Amygdala (tissue), 56 donors: ENCODE results near the gene SLC25A44.

Experiments
- DNase-seq, 56 donors: peaks; one replicate each; lab custom pipeline; 2025; lab: John Stamatoyannopoulos, UW

SLC25A44 gene, protein sequence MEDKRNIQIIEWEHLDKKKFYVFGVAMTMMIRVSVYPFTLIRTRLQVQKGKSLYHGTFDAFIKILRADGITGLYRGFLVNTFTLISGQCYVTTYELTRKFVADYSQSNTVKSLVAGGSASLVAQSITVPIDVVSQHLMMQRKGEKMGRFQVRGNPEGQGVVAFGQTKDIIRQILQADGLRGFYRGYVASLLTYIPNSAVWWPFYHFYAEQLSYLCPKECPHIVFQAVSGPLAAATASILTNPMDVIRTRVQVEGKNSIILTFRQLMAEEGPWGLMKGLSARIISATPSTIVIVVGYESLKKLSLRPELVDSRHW

DNA sequence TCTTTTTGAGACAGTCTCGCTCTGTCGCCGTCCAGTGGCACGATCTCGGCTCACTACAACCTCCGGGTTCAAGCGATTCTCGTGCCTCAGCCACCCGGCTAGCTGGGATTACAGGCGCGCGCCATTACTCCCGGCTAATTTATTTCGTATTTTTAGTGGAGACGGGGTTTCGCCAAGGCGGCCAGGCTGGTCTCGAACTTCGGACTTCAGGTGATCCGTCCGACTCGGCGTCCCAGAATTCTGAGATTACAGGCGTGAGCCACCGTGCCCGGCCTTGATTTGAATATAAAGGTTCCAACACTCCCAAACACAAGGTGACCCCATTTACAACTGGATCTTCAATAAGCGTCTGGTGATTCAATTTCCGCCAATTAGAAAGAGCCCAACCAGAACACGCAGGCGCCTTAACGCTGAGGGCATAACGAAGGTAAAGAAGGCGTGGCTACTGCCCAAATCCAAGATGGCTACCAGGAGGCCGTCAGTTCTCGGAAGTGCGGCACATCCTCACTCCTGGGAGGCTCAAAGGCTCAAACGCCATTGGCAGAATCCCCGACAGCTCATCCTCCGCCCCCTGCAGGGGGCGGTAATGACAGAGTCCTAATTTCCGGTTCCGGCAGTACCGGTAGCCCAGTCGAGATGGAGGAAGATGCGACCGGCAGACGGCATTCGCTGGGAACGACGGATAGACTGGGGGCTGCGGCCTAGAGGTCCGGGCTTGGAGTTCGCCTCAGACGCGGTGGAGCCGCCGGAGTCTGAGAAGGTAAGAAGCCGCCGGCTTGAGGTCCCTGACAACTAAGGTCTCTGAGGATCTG lies at the start of gene SLC25A44:
Gene SLC25A44, plus strand, starts transcription at position 617 of the 812 bp plus-strand sequence. CDS start 5,744 bp downstream, outside the sequence.
- DNase-seq: peak; percentile 70 to 99 (median 96)

DNA sequence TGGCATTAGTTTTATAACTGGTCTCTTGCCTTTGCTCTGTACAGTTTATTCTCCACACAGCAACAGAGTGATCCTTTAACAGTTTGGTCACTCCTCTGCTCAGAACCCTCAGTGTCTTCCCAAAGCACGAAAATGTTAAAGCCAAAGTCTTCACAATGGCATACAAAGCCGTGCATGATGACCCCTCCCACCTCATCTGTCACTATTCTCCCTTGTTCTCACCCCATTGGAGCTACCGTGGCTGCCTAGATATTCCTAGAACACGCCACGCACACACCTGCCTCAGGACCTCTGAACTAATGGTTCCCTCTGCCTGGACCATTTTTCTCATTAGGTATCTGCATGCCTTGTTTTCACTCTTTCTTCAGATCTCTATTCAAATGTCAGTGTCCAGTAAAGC lies 49.2 kb upstream of the SLC25A44 start:
- DNase-seq: no peak

DNA sequence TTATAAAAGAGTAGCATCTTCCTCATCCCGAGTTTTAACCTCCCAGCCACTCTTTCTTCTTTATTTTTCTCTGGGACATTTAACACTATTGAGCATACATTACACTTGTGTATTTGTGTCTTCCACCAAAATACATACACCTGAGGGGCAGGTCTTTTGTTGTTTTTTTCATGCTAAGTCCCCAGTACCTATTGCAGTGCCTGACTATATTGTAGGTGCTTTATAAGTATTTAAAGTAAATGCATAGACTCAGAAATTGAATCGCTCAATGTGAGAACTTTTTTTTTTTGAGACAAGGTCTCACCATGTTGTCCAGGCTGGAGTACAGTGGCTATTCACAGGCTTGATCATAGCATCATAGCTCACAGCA lies 48.3 kb upstream of the SLC25A44 start:
- DNase-seq: no peak

DNA sequence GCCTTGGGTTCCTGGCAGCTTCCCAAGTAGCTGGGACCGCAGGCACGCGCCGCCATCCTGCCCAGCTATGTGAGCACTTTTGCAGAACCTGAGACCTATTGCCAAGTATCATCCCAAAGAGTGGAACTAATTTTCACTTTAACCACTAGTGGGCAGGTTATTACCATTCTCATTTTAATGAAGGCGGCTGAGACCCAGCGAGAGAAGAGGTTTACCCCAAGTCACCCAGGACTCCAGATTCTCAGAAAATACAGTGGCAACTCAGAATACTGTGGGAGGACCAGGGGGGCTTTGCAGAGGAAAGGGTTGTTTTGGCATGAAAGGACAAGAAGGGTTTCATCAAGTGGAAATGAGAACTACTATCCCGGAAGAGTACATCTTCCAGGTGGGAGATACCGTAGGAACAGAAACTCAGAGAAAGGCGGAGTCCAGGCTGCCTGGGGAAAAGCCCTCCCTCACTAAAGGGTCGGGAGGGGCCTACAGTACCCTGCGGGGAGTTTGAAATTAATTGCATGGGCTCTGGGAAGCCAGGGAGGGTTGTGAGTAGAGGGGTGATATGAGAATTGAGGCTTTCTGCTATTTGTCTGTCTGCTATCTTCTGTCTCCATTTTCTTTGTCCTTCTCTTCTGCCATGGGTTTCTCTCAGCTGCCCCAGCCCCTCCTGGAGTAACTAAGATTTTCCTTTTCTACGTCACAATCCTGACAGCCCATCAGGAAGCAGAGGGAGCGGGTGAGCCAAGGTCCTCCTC lies 47.7 kb upstream of the SLC25A44 start:
- DNase-seq: peak in 18 of 56 donors; percentile 17 to 76 (median 36)

DNA sequence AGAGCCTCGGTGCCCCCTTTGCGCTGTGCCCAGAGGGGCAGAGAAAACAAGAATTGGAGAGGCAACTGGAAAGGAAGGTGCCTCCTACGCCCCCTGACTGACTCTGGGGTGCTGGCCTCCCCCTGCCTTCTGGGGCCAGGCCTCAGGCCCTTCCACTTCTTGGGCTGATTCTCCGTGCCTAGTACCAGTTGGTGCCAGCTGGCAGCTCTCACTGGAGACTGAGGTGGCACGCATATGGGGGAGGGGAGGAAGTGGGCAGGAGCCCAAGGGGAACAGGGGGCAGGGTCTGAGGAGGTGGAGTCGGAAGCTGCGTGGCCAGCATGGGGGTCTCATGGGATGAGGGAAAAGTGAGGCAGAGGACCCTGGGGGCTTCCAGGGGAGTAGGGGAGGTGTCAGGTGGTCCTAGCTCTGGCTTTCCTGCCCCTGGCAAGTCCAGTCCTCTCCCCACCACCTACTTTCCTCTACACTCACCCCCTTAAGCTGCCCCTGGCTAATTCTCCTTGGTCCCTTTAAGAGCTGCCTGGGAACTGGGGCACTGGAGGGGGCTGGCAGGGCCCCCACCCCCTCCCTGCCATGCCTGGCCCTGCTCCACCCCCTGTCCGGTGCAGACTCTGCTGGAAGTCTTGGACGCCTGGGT lies 47.0 kb upstream of the SLC25A44 start:
- DNase-seq: peak in 39 of 56 donors; percentile 18 to 74 (median 50)

DNA sequence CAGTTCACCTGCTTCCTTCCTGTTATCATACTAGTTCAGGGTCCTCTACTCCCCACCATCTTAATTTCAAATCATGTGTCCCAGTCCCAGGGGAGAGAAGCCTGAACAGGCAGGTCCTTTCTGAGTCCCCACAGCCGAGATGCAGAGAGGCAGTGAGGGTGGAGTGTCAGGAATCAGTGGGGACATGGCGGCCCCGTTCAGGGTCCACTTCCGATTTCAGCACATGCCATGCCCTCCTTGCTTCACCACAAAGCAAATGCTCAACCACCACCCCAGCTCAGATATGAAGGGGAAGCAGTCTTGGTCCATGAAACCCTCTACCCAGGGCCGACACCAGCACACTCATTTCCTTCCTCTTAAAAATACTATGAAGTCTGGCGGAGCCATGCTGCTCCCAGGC lies 45.7 kb upstream of the SLC25A44 start:
- DNase-seq: peak in 1 of 56 donors; percentile 15

DNA sequence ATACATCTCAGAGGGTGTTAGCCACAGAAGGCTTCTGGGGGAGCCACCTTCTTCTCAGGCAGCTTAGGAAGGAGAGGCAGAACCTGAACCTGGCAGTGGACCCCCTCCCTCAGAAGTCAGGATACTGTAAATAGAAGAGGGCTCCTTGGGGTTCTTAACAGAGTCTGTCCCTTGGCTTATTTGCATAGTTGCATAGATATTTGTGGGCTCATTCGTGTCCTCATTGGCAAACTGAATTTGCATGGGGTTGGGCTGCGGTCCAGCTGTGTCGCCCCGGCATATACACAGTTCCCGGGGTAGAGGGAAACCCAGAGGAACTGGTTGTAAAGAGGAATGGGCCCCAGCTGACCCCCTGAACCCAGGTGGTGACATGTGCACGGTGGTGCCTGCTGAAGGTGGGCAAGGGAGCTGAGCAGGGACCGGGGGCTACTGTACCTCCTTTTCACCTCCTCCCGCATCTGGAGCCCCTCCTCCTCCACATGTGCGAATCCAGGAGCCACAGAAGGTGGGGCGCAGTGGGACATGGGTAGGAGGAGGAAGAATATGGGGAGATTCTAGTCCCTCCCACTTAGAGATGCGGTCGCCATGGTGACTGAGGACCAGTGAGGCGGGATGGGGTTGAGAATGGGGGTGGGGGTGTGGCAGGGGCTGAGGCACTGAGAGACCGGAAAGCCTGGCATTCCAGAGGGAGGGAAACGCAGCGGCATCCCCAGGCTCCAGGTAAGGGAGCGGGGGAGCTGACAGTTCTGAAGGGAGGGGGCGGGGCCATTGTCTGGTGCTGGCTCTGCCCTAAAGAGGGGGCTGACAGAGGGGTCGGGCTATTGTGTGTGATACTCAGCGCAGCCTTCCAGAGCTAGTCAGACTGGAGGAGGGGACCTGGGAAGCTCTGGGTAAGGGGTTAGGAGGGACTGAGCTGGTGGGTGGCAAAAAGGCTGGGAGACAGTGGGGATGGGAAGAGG lies 44.3 kb upstream of the SLC25A44 start:
- peak in 16 of 56 donors; percentile 21 to 64 (median 34) for DNase-seq

DNA sequence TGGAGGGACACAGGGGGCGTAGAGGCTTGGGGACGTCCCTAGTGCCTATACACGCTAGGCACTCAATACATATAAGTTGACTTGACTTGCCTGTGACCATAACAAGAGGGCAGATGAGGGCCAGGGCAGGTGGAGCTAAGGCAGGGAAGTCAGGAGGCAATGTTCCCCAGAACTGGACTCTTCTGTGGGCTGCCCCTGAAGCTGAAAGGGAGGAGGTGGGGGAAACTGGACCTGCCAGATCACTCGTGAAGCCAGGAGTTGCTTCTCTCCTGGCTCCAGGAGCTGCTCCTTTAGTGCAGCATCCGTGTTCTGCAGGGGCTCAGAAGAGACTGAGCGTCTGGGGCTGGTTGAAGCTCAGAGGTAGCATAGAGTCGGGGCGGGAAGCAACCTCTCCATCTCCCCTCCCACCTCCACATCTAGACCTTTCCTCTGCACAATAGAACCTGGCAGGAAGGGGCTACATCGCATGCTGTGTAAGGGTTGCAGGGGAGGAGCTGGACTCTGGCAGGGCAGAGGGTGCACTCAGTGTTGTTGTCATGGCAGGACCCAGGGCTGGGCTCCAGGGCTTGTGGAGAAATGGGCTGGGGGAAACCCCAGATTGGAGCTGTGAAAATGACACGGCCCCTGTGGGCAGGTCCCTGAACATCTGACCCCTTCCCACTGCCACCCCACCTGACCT lies 43.4 kb upstream of the SLC25A44 start:
- DNase-seq: peak in 2 of 56 donors; percentile 21 to 55

DNA sequence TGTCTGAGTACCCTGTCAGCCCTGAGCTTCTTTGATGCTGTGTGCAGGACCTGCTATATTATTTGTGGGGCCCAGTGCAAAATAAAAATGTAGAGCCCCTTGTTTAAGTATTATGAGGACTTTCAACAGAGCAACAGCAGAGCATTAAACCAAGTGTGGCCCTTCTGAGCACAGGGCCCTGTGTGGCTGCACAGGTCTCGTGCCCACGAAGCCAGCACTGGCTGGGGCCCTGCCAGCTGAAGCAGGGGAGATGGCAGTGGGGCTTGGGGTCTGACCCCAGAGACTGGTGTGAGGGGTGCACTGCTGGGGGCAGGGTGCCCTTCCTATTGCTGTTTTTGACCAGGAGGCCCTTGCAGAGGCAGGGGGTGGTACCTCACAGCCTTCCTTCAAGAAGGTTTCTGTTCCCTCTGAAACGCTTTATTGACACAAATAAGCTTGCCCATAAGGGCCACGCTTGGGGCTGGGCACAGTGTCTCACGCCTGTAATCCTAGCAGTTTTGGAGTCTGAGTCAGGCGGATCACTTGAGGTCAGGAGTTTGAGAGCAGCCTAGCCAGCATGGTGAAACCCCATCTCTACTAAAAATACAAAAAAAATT lies 42.7 kb upstream of the SLC25A44 start:
- DNase-seq: no peak

DNA sequence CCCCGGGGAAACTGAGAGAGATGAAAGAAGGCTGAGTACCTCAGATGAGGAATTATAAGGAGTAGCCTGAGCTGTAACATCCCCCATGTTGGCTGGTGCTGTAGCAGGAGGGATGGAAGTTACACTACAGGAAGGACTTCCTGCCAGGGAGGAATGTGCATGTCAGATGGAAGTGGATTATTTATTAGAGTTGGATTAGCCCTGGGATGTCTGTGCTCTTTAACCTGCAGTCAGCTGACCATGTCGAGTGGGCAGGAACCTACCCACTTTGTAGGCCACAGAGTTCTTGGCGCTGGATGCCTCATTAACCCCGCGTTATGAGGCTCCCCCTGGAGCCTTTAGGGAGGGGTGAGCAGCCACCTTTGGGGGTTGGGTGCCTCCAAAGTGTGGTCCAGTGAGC lies 41.3 kb upstream of the SLC25A44 start:
- DNase-seq: no peak

DNA sequence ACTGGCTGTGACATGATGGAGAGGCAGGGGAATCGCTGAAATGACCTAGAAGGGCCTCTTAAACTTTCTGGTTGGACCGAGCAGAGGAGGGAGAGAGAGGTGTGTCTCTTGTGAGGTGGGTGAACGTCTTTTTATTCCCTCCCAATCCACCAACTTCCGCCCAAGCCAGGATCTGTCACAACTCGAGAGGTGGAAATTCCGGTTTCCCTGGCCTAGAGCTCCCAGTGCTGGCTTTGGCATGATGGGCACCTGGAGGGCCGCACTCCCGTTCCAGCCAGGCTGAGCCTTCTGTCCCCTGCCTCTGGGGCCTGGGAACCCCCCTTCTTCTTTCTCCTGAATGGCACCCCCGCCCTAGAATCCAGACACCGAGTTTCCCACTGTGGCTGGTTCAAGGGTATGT lies 40.5 kb upstream of the SLC25A44 start, which contains the start of gene SEMA4A:
Gene SEMA4A, plus strand, starts transcription at position 224 of the 400 bp plus-strand sequence. CDS start 994 bp downstream, outside the sequence.
- DNase-seq: no peak

DNA sequence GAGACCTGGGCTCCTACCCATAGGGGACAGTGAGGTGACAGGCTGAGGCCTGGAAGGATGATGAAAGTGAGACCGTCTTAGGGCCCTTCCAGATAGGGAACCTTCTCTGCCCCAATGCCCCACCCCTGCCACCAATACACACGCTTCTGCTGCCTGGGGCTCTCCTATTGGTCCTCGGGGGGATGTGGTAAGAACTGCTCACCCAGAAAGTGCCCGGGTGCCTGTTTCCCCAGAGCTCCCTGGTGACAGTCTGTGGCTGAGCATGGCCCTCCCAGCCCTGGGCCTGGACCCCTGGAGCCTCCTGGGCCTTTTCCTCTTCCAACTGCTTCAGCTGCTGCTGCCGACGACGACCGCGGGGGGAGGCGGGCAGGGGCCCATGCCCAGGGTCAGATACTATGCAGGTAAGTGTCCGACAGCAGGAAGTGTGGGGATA lies 39.6 kb upstream of the SLC25A44 start:
- peak in 1 of 56 donors; percentile 23 for DNase-seq

DNA sequence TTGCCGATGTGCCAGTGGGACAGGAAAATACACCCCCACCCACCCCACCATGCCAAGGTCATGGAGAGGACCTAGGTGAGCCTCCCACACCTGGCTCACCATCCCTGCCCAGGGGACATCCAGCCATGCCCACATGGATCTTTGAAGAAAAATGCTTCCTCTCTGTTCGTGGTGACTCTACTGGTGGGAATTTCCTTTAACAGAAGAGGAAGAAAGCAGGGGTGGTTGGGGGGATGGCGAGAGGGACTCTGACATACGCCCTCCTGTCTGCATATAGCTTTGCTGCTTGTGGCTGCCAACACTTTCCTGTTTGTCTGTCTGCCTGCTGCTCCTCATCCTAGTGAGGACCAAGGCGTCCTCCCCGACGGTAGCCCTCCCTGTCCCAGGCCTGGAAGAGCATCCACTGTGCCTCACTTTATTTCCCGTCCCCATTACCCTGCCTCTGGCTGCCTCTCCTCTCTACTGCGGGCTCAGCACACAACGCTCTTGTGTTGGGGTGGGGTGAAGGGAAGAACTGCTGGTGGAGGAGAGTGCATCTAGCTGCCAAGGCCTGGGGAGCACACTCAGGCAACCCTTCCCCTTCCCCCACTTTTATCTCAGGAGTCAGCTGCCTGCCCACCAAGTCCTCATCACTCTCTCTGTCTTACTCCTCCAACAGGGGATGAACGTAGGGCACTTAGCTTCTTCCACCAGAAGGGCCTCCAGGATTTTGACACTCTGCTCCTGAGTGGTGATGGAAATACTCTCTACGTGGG lies 38.0 kb upstream of the SLC25A44 start:
- no peak for DNase-seq

DNA sequence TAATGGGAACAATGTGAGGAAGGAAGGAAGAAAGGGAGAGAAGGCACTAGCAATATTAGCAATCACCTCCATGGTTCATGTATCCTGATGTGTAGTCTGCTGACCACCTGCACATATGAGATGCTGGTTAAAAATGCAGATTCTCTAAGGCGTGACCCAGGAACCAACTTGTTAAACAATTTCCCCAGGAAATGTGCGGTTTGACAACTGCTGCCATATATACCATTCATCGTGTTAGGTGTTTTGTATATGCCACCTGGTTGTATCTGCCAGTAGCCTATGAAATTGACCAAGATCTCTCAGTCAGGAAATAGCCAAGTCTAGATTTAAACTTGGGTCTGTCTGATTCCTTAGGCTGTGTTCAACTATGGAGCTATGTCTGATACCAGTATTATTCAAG lies 36.4 kb upstream of the SLC25A44 start:
- no peak for DNase-seq

DNA sequence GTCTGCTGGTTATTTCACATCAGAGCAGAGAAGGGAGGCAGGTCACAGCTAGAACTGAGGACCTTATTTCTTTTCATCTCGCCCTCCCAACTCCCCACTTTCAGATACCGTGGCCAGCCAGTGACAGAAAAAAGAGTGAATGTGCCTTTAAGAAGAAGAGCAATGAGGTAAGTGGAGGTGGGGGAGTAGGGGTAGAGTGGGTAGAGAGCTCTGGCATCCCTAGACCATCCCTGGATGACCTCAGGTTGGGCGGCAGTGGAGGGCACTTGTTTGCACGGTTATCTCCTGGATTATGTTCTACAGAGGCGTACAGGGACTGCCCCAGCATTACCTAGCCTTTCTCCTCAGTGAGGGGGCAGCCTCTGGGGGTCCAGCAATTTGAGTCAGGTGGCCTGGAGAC lies 35.9 kb upstream of the SLC25A44 start:
- DNase-seq: no peak

DNA sequence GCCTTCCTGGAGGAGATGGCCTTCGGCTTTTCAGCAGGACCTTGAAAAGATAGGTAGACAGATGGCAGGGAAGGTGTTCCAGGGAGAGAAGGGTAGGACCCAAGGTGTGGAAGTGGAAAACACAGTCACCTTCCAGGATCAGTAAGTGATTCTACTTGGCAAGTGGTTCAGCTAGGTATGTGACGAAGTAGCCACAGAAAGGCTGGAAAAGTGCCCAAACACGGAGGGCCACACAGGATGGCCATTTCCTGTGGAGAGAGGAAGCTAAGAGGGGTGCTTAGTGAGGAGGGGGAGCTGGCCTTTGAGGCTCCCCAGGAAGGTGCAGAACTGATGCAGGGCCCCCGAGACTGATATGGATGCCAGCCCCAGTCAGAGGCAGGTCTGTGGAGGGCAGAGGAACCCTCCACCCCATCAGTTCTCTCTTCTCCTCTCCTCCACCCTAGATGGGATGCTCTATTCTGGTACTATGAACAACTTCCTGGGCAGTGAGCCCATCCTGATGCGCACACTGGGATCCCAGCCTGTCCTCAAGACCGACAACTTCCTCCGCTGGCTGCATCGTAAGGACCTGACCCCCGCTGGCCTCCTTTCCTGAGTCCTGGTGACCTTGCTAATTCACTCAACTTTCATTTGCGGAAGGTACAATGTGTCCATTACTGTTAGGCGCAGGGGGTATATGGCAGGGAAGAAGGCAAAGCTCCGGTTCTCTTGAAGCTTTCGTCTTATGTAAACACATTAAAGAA lies 33.7 kb upstream of the SLC25A44 start:
- DNase-seq: no peak

DNA sequence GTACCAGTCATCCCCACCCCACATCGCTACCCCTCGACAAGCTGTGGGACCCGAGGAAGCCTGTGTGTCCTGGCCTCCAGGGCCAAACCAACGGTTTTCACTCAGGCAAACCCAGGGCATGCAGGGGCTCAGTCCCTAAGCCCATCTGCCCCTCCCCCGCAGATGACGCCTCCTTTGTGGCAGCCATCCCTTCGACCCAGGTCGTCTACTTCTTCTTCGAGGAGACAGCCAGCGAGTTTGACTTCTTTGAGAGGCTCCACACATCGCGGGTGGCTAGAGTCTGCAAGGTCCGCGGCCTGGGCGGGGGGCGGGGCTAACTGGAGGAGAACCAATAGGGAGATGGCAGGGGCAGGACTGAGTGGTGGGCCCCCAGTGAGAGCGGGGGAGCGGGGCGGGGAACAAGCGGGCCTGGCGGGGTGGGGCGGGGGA lies 33.1 kb upstream of the SLC25A44 start:
- DNase-seq: peak in 51 of 56 donors; percentile 19 to 92 (median 53)
